Measurements from ENCODE around the gene ALKBH5. TPM values are rescaled to one million over a fixed set of nuclear protein-coding genes. Genes with fewer than 3 reads are reported as not detected.

Gene ALKBH5
- total RNA-seq, 1 donor from 2014 or later = 165 TPM

DNA sequence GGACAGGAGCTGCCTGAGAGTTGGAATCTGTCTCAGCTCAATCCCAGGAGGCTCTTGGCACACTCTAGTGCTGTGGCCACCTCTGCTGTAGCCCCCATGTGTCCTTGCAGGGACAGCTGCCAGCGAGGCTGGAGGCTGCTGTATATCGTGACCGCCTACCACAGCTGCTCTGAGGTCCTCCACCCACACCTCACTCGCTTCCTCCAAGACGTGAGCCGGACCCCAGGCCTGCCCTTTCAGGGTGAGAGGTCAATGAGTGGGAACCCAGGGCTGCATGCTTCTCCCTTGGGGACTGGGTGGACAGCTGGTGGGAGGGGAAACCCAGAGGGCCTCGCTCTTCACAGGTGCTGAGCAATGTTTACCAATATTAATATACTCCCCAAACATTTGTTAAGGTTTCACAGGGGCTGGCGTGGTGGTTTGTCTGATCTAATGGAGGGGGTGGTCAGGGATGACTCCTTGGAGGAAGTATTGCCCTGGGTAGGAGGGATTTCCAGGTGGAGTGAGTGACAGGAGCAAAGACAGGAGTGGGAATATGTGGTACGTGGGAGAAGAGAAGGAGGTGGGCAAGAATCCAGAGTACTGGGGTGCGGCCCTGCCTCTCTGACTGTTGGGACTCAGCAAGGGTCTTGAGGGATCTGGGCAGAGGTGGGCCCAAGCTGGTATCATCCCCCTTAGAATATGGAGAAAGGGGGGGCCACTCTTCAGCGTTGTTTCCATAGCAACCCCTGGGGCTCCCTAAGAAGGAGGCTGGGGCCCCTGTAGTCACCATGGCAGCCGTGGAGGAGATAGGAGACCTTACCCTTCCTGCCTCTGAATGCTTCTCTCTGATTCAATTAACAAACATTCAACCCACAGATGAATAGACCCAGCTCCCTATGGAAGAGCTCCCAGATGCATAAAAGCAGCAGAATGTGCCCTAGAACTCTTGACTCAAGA is 22.2 kb upstream of the ALKBH5 start:
- intact Hi-C loops (cut with micrococcal nuclease) = no loop called here
- Mint-ChIP-seq H3K27me3 (ENCODE audit: low read depth) (no peaks in the 10 kb centered on the region), H3K36me3 (ENCODE audit: low read depth) (no peaks in the 10 kb centered on the region), H3K4me3 (ENCODE audit: low read depth) (no peak overlapping the region), H3K27ac (peak overlapping the region; percentile 30), H3K4me1 (ENCODE audit: low read depth) (peaks cover 8% of the 10 kb centered on the region), H3K9me3 (no peaks in the 10 kb centered on the region)
- no peak for DNase-seq (ENCODE audit: low spot score)

DNA sequence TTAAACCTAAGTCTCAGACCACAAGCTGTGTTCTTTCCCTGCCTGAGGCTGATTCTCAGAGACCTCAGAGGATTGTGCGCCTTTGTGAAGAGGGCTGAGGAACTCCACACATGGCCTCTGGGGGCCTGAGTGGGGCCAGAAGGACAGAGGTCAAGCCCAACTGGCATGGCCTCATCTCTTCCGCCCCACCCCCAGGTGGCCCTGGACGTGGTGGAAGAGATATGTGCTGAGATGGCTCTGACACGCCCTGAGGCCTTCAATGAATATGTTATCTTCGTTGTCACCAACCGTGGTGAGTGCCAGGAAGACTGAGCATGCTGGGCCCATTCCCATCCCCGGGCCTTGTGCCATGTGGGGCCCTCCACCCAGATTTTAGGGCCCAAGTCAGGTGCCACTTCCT is 20.1 kb upstream of the ALKBH5 start:
- Mint-ChIP-seq H3K27me3 (ENCODE audit: low read depth) (no peaks in the 10 kb centered on the region), H3K4me3 (ENCODE audit: low read depth) (no peak overlapping the region), H3K9me3 (no peaks in the 10 kb centered on the region), H3K4me1 (ENCODE audit: low read depth) (peaks cover 4% of the 10 kb centered on the region), H3K27ac (no peak overlapping the region), H3K36me3 (ENCODE audit: low read depth) (no peaks in the 10 kb centered on the region)
- DNase-seq (ENCODE audit: low spot score) = no peak
- intact Hi-C loops (cut with micrococcal nuclease) = no loop called here

DNA sequence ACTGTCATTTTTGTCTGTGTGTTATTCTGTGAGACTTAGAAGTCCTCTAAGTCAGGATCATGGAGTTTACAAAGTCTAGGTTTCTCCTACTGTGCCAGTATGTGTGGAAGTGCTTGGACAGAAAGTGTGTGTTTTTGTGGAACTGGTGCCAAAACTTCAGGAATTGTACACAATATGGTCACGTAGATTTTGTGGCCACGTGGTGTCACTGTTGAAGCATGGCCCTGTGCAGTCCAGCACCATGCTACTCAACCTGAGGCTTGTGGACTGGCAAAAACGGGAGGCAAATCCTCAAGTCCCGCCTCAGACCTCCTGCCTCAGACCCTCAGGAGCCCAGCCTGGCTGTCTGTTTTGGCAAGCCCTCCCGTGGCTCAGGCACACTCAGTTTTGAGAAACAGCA is 16.7 kb upstream of the ALKBH5 start:
- H3K27ac Mint-ChIP-seq = no peak overlapping the region
- no peak overlapping the region for H3K4me3 Mint-ChIP-seq (ENCODE audit: low read depth)
- DNase-seq (ENCODE audit: low spot score) = no peak
- no peaks in the 10 kb centered on the region for H3K9me3 Mint-ChIP-seq
- H3K4me1 Mint-ChIP-seq (ENCODE audit: low read depth) = no peaks in the 10 kb centered on the region
- intact Hi-C loops (cut with micrococcal nuclease) = no loop called here
- H3K36me3 Mint-ChIP-seq (ENCODE audit: low read depth) = no peaks in the 10 kb centered on the region
- no peaks in the 10 kb centered on the region for H3K27me3 Mint-ChIP-seq (ENCODE audit: low read depth)

DNA sequence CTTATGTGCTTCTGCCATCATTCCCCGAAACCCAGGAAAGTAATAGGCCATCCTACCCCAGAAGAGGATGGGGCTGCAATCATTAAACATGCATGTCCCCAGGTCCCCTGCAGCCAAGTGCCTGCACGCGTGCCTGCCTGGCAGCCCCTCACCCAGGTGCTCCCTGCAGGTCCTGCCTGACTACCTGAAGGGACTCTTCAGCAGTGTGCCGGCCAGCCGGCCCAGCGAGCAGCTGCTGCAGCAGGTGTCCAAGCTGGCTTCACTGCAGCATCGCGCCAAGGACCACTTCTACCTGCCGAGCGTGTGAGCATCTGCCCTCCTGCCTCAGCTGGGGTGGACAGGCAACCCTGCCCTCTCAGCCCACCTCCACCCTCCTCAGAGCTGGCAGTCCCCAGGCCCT is 16.2 kb upstream of the ALKBH5 start:
- Mint-ChIP-seq H3K36me3 (ENCODE audit: low read depth) (no peaks in the 10 kb centered on the region), H3K27me3 (ENCODE audit: low read depth) (no peaks in the 10 kb centered on the region), H3K4me1 (ENCODE audit: low read depth) (no peaks in the 10 kb centered on the region), H3K4me3 (ENCODE audit: low read depth) (no peak overlapping the region), H3K9me3 (no peaks in the 10 kb centered on the region), H3K27ac (no peak overlapping the region)
- DNase-seq (ENCODE audit: low spot score) = no peak
- intact Hi-C loops (cut with micrococcal nuclease) = no loop called here

DNA sequence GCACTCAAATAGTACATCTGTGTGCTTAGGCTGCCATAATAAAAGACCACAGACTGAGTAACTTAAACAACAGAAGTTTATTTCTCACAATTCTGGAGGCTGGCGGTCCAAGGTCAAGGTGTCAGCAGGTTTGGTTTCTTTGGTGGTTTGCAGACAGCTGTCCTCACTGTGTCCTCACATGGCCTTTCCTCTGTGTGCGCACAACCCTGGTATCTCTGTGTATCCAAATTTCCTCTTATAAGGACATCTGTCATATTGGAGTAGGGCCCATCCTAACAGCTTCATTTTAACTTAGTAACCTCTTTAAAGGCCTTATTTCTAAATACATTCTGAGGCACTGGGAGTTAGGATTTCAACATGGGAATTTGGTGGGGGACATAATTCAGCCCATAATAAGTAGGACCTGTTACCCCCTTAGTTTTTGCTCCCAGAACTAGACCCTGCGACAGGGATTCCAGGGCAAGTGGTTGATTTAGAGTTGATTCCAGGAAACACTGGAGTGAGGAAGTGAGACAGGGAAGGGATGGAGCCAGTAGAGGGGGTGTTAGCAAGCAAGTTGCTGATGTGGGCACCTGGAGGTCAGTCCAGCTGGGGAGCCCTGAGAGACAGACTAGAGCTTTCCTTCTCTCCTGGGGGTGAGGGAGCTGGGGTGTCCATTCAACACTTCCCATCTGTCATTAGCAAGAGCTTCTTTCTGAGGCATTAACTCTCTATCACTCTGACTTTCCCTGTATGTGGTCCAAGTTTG is 10.9 kb upstream of the ALKBH5 start:
- Mint-ChIP-seq H3K4me1 (ENCODE audit: low read depth) (peaks cover 2% of the 10 kb centered on the region), H3K27ac (no peak overlapping the region), H3K27me3 (ENCODE audit: low read depth) (no peaks in the 10 kb centered on the region), H3K4me3 (ENCODE audit: low read depth) (no peak overlapping the region), H3K36me3 (ENCODE audit: low read depth) (no peaks in the 10 kb centered on the region), H3K9me3 (no peaks in the 10 kb centered on the region)
- DNase-seq (ENCODE audit: low spot score) = no peak
- intact Hi-C loops (cut with micrococcal nuclease) = no loop called here

DNA sequence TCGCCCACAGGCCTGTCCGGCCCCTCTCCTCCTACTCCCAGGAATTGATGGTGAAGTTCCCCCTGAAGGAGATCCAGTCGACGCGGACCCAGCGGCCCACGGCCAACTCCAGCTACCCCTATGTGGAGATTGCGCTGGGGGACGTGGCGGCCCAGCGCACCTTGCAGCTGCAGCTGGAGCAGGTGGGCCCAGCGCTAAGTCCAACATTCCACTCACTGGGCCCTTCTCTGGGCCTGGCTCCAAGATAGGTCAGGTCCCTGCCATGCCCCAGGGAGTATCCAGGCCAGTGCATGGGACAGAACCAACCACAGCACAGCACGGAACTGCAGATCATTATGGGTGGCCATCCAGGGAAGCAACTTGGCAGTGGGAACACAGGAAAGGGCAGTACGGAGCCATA is 9.9 kb upstream of the ALKBH5 start:
- no peaks in the 10 kb centered on the region for H3K36me3 Mint-ChIP-seq (ENCODE audit: low read depth)
- no peak overlapping the region for H3K27ac Mint-ChIP-seq
- H3K9me3 Mint-ChIP-seq = no peaks in the 10 kb centered on the region
- H3K27me3 Mint-ChIP-seq (ENCODE audit: low read depth) = no peaks in the 10 kb centered on the region
- H3K4me1 Mint-ChIP-seq (ENCODE audit: low read depth) = peaks cover 2% of the 10 kb centered on the region
- H3K4me3 Mint-ChIP-seq (ENCODE audit: low read depth) = no peak overlapping the region
- intact Hi-C loops (cut with micrococcal nuclease) = no loop called here
- DNase-seq (ENCODE audit: low spot score) = no peak

DNA sequence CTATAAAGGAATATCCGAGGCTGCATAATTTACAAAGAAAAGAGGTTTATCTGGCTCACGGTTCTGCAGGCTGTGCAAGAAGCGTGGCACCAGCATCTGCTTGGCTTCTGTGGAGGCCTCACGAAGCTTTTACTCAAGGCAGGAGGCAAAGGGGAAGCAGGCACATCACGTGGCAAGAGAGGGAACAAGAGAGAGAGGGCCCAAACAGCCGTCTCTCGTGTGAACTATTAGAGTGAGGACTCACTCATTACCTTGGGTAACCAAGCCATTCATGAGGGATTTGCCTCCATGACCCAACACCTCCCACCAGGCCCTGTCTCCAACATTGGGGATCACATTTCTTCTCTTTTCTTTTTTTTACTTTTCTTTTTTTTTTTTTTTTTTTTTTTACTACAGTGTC is 7.5 kb upstream of the ALKBH5 start:
- Mint-ChIP-seq H3K4me3 (ENCODE audit: low read depth) (no peak overlapping the region), H3K4me1 (ENCODE audit: low read depth) (peaks cover 16% of the 10 kb centered on the region), H3K27ac (no peak overlapping the region), H3K27me3 (ENCODE audit: low read depth) (no peaks in the 10 kb centered on the region), H3K36me3 (ENCODE audit: low read depth) (no peaks in the 10 kb centered on the region), H3K9me3 (no peaks in the 10 kb centered on the region)
- DNase-seq (ENCODE audit: low spot score) = no peak
- intact Hi-C loops (cut with micrococcal nuclease) = no loop called here

DNA sequence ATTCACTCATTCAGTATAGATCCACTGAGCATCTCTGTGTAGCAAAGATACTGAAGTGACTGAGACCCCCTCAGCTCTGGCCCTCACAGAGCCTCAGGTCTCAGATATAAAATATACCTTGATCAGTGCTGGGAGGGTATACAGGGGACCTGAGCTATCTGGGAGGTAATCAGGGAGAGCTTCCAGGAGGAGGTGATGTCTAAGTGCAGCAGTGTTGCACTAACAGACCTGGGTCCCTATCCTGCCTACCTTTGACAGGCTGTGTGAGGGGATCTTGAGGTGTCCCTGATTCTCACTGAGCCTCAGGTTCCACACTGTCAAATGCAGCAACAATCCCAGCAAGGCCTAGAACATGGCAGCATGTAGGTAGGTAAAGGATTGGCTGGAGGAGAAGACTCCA is 6.5 kb upstream of the ALKBH5 start:
- no peak overlapping the region for H3K4me3 Mint-ChIP-seq (ENCODE audit: low read depth)
- H3K36me3 Mint-ChIP-seq (ENCODE audit: low read depth) = no peaks in the 10 kb centered on the region
- H3K27ac Mint-ChIP-seq = no peak overlapping the region
- no peak for DNase-seq (ENCODE audit: low spot score)
- H3K9me3 Mint-ChIP-seq = no peaks in the 10 kb centered on the region
- H3K27me3 Mint-ChIP-seq (ENCODE audit: low read depth) = no peaks in the 10 kb centered on the region
- H3K4me1 Mint-ChIP-seq (ENCODE audit: low read depth) = peaks cover 26% of the 10 kb centered on the region
- intact Hi-C loops (cut with micrococcal nuclease) = no loop called here

DNA sequence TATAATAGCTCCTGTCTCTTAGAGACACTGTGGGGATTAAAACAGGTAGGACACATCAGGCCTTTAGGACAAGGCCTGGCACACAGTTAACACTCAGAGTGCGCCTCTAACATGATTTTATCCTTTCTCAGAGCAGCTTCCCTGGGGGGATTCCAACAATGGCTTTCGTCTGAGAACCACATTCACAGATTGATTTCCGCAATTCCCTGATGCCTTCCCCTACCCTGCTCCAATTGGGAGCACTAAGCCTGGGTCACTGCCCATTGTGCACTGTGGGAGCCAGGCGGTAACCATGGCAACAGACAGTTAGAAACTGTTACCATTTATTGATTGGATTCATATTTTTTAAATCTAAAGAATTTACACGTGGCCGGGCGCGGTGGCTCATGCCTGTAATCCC is 5.9 kb upstream of the ALKBH5 start:
- DNase-seq (ENCODE audit: low spot score) = no peak
- no peaks in the 10 kb centered on the region for H3K36me3 Mint-ChIP-seq (ENCODE audit: low read depth)
- H3K4me1 Mint-ChIP-seq (ENCODE audit: low read depth) = peaks cover 27% of the 10 kb centered on the region
- no peaks in the 10 kb centered on the region for H3K27me3 Mint-ChIP-seq (ENCODE audit: low read depth)
- H3K9me3 Mint-ChIP-seq = no peaks in the 10 kb centered on the region
- no peak overlapping the region for H3K4me3 Mint-ChIP-seq (ENCODE audit: low read depth)
- intact Hi-C loops (cut with micrococcal nuclease) = no loop called here
- H3K27ac Mint-ChIP-seq = no peak overlapping the region

DNA sequence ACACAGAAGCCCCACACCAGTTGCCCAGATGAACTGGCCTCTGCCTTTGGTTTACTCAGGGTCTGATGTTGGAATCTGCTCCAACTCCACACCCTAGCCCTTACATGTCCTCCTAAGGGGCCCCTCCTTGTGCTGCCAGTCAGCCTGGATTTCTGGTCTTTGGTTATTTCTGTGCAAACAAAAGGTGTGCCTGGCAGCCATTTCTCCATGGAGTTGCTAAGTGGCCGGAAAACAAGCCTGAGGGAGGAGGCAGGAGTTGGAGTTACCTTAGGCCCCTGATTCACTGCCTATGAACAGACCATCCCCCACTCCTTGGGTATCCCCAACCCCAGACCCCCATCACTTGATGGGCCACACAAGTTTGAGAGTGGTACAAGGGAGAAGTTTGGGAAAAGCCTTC is 4.4 kb upstream of the ALKBH5 start:
- DNase-seq (ENCODE audit: low spot score) = no peak
- no peaks in the 10 kb centered on the region for H3K36me3 Mint-ChIP-seq (ENCODE audit: low read depth)
- no peak overlapping the region for H3K4me3 Mint-ChIP-seq (ENCODE audit: low read depth)
- peak overlapping the region; percentile 74 for H3K27ac Mint-ChIP-seq
- intact Hi-C loops (cut with micrococcal nuclease) = no loop called here
- H3K9me3 Mint-ChIP-seq = no peaks in the 10 kb centered on the region
- H3K27me3 Mint-ChIP-seq (ENCODE audit: low read depth) = no peaks in the 10 kb centered on the region
- H3K4me1 Mint-ChIP-seq (ENCODE audit: low read depth) = peaks cover 25% of the 10 kb centered on the region

DNA sequence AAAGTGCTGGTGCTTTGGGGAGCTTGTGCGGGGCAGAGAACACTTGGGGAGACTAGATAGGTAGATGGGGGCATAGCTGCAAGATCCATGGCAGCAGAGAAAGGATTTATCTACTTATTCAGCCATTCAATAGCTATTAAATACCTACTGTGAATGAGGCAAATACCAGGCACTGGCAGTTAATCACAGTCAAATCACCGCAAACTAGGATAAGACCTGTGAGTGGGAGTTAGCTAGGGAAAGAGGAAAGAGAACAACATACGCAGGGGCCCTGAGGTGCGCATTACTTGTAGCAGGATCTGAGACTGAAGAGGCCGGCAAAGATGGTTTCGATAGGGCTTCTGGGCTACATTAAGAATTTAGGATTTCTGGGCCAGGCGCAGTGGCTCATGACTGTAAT is 3.8 kb upstream of the ALKBH5 start:
- Mint-ChIP-seq H3K9me3 (no peaks in the 10 kb centered on the region), H3K36me3 (ENCODE audit: low read depth) (peaks cover 4% of the 10 kb centered on the region), H3K4me1 (ENCODE audit: low read depth) (peaks cover 25% of the 10 kb centered on the region), H3K27me3 (ENCODE audit: low read depth) (no peaks in the 10 kb centered on the region), H3K4me3 (ENCODE audit: low read depth) (no peak overlapping the region), H3K27ac (peak overlapping the region; percentile 74)
- DNase-seq (ENCODE audit: low spot score) = no peak
- intact Hi-C loops (cut with micrococcal nuclease) = loop anchor here (5.0 to 10.0 kb wide), 5 partner anchors 93 to 588 kb away; partner anchors contain the start of genes ATPAF2, DRG2, GID4 and PEMT

DNA sequence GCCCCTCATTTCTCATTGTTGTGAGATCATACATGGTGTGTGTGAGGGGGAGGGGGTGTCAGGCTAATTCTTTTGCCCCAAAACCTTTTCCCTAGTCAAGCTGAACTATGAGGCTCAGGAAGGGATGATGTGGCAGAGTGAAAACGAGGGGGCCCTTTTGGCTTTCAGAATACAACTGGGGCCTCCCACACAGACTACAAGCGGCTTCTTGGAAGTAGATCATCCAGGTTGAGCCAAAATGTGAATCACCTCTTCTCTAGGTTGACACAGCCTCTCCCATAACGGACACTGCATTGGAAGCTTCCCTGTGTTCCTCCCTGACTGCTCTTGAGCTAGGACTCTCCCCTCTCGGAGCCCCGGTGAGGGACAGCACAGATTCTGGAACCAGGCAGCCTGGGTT is 2.3 kb upstream of the ALKBH5 start:
- DNase-seq (ENCODE audit: low spot score) = no peak
- intact Hi-C loops (cut with micrococcal nuclease) = loop anchor here (5.0 to 10.0 kb wide), 5 partner anchors 94 to 589 kb away; partner anchors contain the start of genes ATPAF2, DRG2, GID4 and PEMT
- no peaks in the 10 kb centered on the region for H3K9me3 Mint-ChIP-seq

More for the DNA sequence above, 2.3 kb upstream of the ALKBH5 start:
- Mint-ChIP-seq H3K27ac (peak overlapping the region; percentile 98), H3K4me3 (ENCODE audit: low read depth) (peak overlapping the region; percentile 97), H3K4me1 (ENCODE audit: low read depth) (peaks cover 35% of the 10 kb centered on the region), H3K27me3 (ENCODE audit: low read depth) (no peaks in the 10 kb centered on the region), H3K36me3 (ENCODE audit: low read depth) (peaks cover 19% of the 10 kb centered on the region)

Measured in activated T-helper 2 cell treated with anti-CD3 and anti-CD28 coated beads, Interferon-gamma antibody, Interleukin-2, Interleukin-4, amounts not matched to agents 10 μg/mL and 5 μg/mL and 100 μg/mL, durations not matched to agents 14 hours and 24 hours and 36 hours (primary cell).